Fibroblast of villous mesenchyme (primary cell): ENCODE measurements around the gene KIF9. TPM values are rescaled to one million over a fixed set of nuclear protein-coding genes. Genes with fewer than 3 reads are reported as not detected.
"Not testable (repeated sequence)": the region's sequence is repeated elsewhere in the genome, so short reads cannot be mapped to it uniquely, and the experiment has no call there.

Experiments
- DNase-seq: peaks from one replicate; pipeline ENCODE4 v3.0.0-alpha.2; 2010; ENCODE audit warnings: low read depth
- H3K4me3 ChIP-seq: 2 replicates; pipeline ENCODE4 v1.5.1; 2011; ENCODE audit warnings: low read depth, mild to moderate bottlenecking, low read length
- CTCF ChIP-seq: IDR thresholded peaks from 2 replicates; pipeline ENCODE4 v1.5.1; 2012; ENCODE audit warnings: low read depth, mild to moderate bottlenecking, low read length; ENCODE audit not compliant: insufficient read depth
- total RNA-seq: library from RNA; depleted of rRNA; stranded (reverse); fragments of >200 nt; gene quantifications from 2 replicates; pipeline ENCODE4 v1.2.3, GENCODE V29; 2012

KIF9 gene
- total RNA-seq, 1 donor: 2.2 TPM

- TF ChIP-seq CTCF: no peak
- H3K4me3 ChIP-seq: no peak overlapping the region
- no peak for DNase-seq
Observed at GRCh38 chr3:47238017-47238416, 44.6 kb downstream of the KIF9 start.

- DNase-seq: no peak
- no peak overlapping the region for H3K4me3 ChIP-seq
Observed at GRCh38 chr3:47228088-47228487, 54.5 kb downstream of the KIF9 start.

GRCh38 chr3:47227678-47228077 is 54.9 kb downstream of the KIF9 start:
- peak; percentile 23 for DNase-seq
- TF ChIP-seq CTCF: no peak
- no peak overlapping the region for H3K4me3 ChIP-seq

More at GRCh38 chr3:47228088-47228487, 54.5 kb downstream of the KIF9 start:
- no peak for TF ChIP-seq CTCF

- peak; percentile 50 for DNase-seq
- TF ChIP-seq CTCF: no peak
- no peak overlapping the region for H3K4me3 ChIP-seq
Observed at GRCh38 chr3:47225310-47225906, 57.2 kb downstream of the KIF9 start.

- no peak for DNase-seq
- H3K4me3 ChIP-seq: no peak overlapping the region
- TF ChIP-seq CTCF: no peak
Observed at GRCh38 chr3:47223755-47224154, 58.8 kb downstream of the KIF9 start.

- DNase-seq: no peak
- no peak for TF ChIP-seq CTCF
- H3K4me3 ChIP-seq: no peak overlapping the region
Observed at GRCh38 chr3:47221798-47222197, 60.8 kb downstream of the KIF9 start.

- no peak for DNase-seq
- TF ChIP-seq CTCF: no peak
- no peak overlapping the region for H3K4me3 ChIP-seq
Observed at GRCh38 chr3:47210863-47211405, 71.7 kb downstream of the KIF9 start.

- DNase-seq, H3K4me3 ChIP-seq: not testable (repeated sequence)
Observed at GRCh38 chr3:47206022-47206421, 76.6 kb downstream of the KIF9 start.
